Activated naive CD8-positive, alpha-beta T cell (primary cell): ENCODE results near the gene BCAS3.

Source experiments
- H3K27ac Mint-ChIP-seq: one replicate; pipeline ENCODE4 v1.8.0; 2021; ENCODE audit warnings: mixed read lengths
- H3K27me3 Mint-ChIP-seq: one replicate; pipeline ENCODE4 v1.8.0; 2021; ENCODE audit warnings: mixed read lengths
- H3K36me3 Mint-ChIP-seq: one replicate; pipeline ENCODE4 v1.8.0; 2021; ENCODE audit warnings: mixed read lengths
- H3K4me1 Mint-ChIP-seq: one replicate; pipeline ENCODE4 v1.8.0; 2021; ENCODE audit warnings: low read depth, mixed read lengths
- H3K4me3 Mint-ChIP-seq: one replicate; pipeline ENCODE4 v1.8.0; 2021; ENCODE audit warnings: mild to moderate bottlenecking, mixed read lengths
- H3K9me3 Mint-ChIP-seq: one replicate; pipeline ENCODE4 v1.8.0; 2021; ENCODE audit warnings: low read depth, mixed read lengths

Gene BCAS3

GRCh38 chr17:61205931-61206330 lies 528.3 kb downstream of the BCAS3 start:
- Mint-ChIP-seq H3K4me1 (no peaks in the 10 kb centered on the region), H3K27ac (no peak overlapping the region), H3K36me3 (peaks cover 9% of the 10 kb centered on the region), H3K27me3 (no peaks in the 10 kb centered on the region), H3K4me3 (no peak overlapping the region), H3K9me3 (no peaks in the 10 kb centered on the region)

GRCh38 chr17:61206922-61207321 lies 529.3 kb downstream of the BCAS3 start:
- Mint-ChIP-seq H3K27me3 (no peaks in the 10 kb centered on the region), H3K9me3 (no peaks in the 10 kb centered on the region), H3K4me3 (no peak overlapping the region), H3K27ac (no peak overlapping the region), H3K36me3 (peaks cover 7% of the 10 kb centered on the region), H3K4me1 (no peaks in the 10 kb centered on the region)

GRCh38 chr17:61208301-61209105 lies 530.9 kb downstream of the BCAS3 start:
- no peak overlapping the region for H3K4me3 Mint-ChIP-seq
- H3K27ac Mint-ChIP-seq, result no peak overlapping the region
- no peaks in the 10 kb centered on the region for H3K9me3 Mint-ChIP-seq
- no peaks in the 10 kb centered on the region for H3K4me1 Mint-ChIP-seq
- H3K27me3 Mint-ChIP-seq, result no peaks in the 10 kb centered on the region
- peaks cover 5% of the 10 kb centered on the region for H3K36me3 Mint-ChIP-seq

- H3K36me3 Mint-ChIP-seq, result peaks cover 2% of the 10 kb centered on the region
Observed at GRCh38 chr17:61209106-61209439, 531.4 kb downstream of the BCAS3 start.

GRCh38 chr17:61209525-61209924 lies 531.9 kb downstream of the BCAS3 start:
- Mint-ChIP-seq H3K4me3 (no peak overlapping the region), H3K27me3 (no peaks in the 10 kb centered on the region), H3K9me3 (no peaks in the 10 kb centered on the region), H3K4me1 (no peaks in the 10 kb centered on the region), H3K27ac (no peak overlapping the region), H3K36me3 (peaks cover 2% of the 10 kb centered on the region)

More at GRCh38 chr17:61209106-61209439, 531.4 kb downstream of the BCAS3 start:
- Mint-ChIP-seq H3K4me3 (no peak overlapping the region), H3K4me1 (no peaks in the 10 kb centered on the region), H3K9me3 (no peaks in the 10 kb centered on the region), H3K27me3 (no peaks in the 10 kb centered on the region), H3K27ac (no peak overlapping the region)

GRCh38 chr17:61211236-61211635 lies 533.6 kb downstream of the BCAS3 start:
- Mint-ChIP-seq H3K36me3 (peaks cover 2% of the 10 kb centered on the region), H3K4me3 (no peak overlapping the region), H3K9me3 (no peaks in the 10 kb centered on the region)

GRCh38 chr17:61212655-61213054 lies 535.0 kb downstream of the BCAS3 start:
- H3K27me3 Mint-ChIP-seq, result no peaks in the 10 kb centered on the region
- no peaks in the 10 kb centered on the region for H3K9me3 Mint-ChIP-seq
- H3K27ac Mint-ChIP-seq, result no peak overlapping the region
- H3K4me3 Mint-ChIP-seq, result no peak overlapping the region
- H3K4me1 Mint-ChIP-seq, result no peaks in the 10 kb centered on the region
- peaks cover 2% of the 10 kb centered on the region for H3K36me3 Mint-ChIP-seq

More at GRCh38 chr17:61211236-61211635, 533.6 kb downstream of the BCAS3 start:
- no peaks in the 10 kb centered on the region for H3K27me3 Mint-ChIP-seq
- H3K4me1 Mint-ChIP-seq, result no peaks in the 10 kb centered on the region
- no peak overlapping the region for H3K27ac Mint-ChIP-seq

- H3K36me3 Mint-ChIP-seq, result peaks cover 2% of the 10 kb centered on the region
- no peaks in the 10 kb centered on the region for H3K9me3 Mint-ChIP-seq
- no peak overlapping the region for H3K4me3 Mint-ChIP-seq
- H3K27ac Mint-ChIP-seq, result no peak overlapping the region
- H3K4me1 Mint-ChIP-seq, result peaks cover 2% of the 10 kb centered on the region
- no peaks in the 10 kb centered on the region for H3K27me3 Mint-ChIP-seq
Observed at GRCh38 chr17:61214753-61215152, 537.1 kb downstream of the BCAS3 start.

GRCh38 chr17:61216066-61216465 lies 538.4 kb downstream of the BCAS3 start:
- no peaks in the 10 kb centered on the region for H3K27me3 Mint-ChIP-seq
- peaks cover 8% of the 10 kb centered on the region for H3K4me1 Mint-ChIP-seq
- H3K4me3 Mint-ChIP-seq, result no peak overlapping the region
- no peak overlapping the region for H3K27ac Mint-ChIP-seq
- H3K36me3 Mint-ChIP-seq, result no peaks in the 10 kb centered on the region
- no peaks in the 10 kb centered on the region for H3K9me3 Mint-ChIP-seq

- no peaks in the 10 kb centered on the region for H3K9me3 Mint-ChIP-seq
- peaks cover 27% of the 10 kb centered on the region for H3K4me1 Mint-ChIP-seq
- H3K36me3 Mint-ChIP-seq, result no peaks in the 10 kb centered on the region
- H3K27ac Mint-ChIP-seq, result no peak overlapping the region
- no peaks in the 10 kb centered on the region for H3K27me3 Mint-ChIP-seq
- H3K4me3 Mint-ChIP-seq, result no peak overlapping the region
Observed at GRCh38 chr17:61217878-61218437, 540.3 kb downstream of the BCAS3 start.

GRCh38 chr17:61218438-61218837 lies 540.8 kb downstream of the BCAS3 start:
- no peaks in the 10 kb centered on the region for H3K9me3 Mint-ChIP-seq
- H3K36me3 Mint-ChIP-seq, result no peaks in the 10 kb centered on the region
- no peak overlapping the region for H3K4me3 Mint-ChIP-seq
- H3K4me1 Mint-ChIP-seq, result peaks cover 28% of the 10 kb centered on the region
- no peaks in the 10 kb centered on the region for H3K27me3 Mint-ChIP-seq
- H3K27ac Mint-ChIP-seq, result no peak overlapping the region

GRCh38 chr17:61219460-61219859 lies 541.8 kb downstream of the BCAS3 start:
- H3K36me3 Mint-ChIP-seq, result no peaks in the 10 kb centered on the region
- H3K9me3 Mint-ChIP-seq, result no peaks in the 10 kb centered on the region
- no peak overlapping the region for H3K27ac Mint-ChIP-seq
- H3K4me3 Mint-ChIP-seq, result no peak overlapping the region
- peaks cover 30% of the 10 kb centered on the region for H3K4me1 Mint-ChIP-seq
- H3K27me3 Mint-ChIP-seq, result no peaks in the 10 kb centered on the region

GRCh38 chr17:61221181-61221580 lies 543.5 kb downstream of the BCAS3 start:
- Mint-ChIP-seq H3K4me1 (peaks cover 30% of the 10 kb centered on the region), H3K4me3 (peak overlapping the region; percentile 72), H3K27ac (peak overlapping the region; percentile 16), H3K36me3 (peaks cover 2% of the 10 kb centered on the region), H3K9me3 (no peaks in the 10 kb centered on the region), H3K27me3 (no peaks in the 10 kb centered on the region)

- peak overlapping the region; percentile 18 for H3K27ac Mint-ChIP-seq
- peaks cover 2% of the 10 kb centered on the region for H3K36me3 Mint-ChIP-seq
- H3K4me1 Mint-ChIP-seq, result peaks cover 30% of the 10 kb centered on the region
- H3K4me3 Mint-ChIP-seq, result peak overlapping the region; percentile 72
- H3K9me3 Mint-ChIP-seq, result no peaks in the 10 kb centered on the region
- no peaks in the 10 kb centered on the region for H3K27me3 Mint-ChIP-seq
Observed at GRCh38 chr17:61221597-61222471, 544.2 kb downstream of the BCAS3 start.

- H3K4me1 Mint-ChIP-seq, result peaks cover 28% of the 10 kb centered on the region
- H3K27me3 Mint-ChIP-seq, result no peaks in the 10 kb centered on the region
- no peak overlapping the region for H3K27ac Mint-ChIP-seq
- H3K36me3 Mint-ChIP-seq, result peaks cover 2% of the 10 kb centered on the region
- no peaks in the 10 kb centered on the region for H3K9me3 Mint-ChIP-seq
- peak overlapping the region; percentile 66 for H3K4me3 Mint-ChIP-seq
Observed at GRCh38 chr17:61223725-61224124, 546.1 kb downstream of the BCAS3 start.
